Measurements from ENCODE around the gene ADD1. TPM values are rescaled to one million over a fixed set of nuclear protein-coding genes. Genes with fewer than 3 reads are reported as not detected.

ADD1 gene
- total RNA-seq, 2 donors from 2014 or later: 220 to 254 TPM

DNA sequence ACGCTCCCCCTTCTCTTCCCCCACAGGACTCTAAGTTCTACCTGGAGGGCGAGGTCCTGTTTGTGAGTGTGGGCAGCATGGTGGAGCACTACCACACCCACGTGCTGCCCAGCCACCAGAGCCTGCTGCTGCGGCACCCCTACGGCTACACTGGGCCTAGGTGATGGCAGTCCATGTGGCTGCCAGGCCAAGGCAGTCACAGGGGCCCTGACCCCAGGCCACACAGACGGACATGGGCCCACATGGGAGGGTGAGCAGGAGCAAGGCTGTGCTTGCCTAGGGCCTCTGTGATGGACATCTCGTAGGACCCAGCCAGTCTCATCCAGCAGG, 10.0 kb upstream of the ADD1 start:
- Mint-ChIP-seq H3K9me3 (no peaks in the 10 kb centered on the region), H3K36me3 (ENCODE audit: low read depth) (peaks cover 48% of the 10 kb centered on the region), H3K4me3 (no peak overlapping the region), H3K27me3 (no peaks in the 10 kb centered on the region), H3K4me1 (peaks cover 12% of the 10 kb centered on the region), H3K27ac (no peak overlapping the region)
- no peak for ATAC-seq (replicated peaks)

DNA sequence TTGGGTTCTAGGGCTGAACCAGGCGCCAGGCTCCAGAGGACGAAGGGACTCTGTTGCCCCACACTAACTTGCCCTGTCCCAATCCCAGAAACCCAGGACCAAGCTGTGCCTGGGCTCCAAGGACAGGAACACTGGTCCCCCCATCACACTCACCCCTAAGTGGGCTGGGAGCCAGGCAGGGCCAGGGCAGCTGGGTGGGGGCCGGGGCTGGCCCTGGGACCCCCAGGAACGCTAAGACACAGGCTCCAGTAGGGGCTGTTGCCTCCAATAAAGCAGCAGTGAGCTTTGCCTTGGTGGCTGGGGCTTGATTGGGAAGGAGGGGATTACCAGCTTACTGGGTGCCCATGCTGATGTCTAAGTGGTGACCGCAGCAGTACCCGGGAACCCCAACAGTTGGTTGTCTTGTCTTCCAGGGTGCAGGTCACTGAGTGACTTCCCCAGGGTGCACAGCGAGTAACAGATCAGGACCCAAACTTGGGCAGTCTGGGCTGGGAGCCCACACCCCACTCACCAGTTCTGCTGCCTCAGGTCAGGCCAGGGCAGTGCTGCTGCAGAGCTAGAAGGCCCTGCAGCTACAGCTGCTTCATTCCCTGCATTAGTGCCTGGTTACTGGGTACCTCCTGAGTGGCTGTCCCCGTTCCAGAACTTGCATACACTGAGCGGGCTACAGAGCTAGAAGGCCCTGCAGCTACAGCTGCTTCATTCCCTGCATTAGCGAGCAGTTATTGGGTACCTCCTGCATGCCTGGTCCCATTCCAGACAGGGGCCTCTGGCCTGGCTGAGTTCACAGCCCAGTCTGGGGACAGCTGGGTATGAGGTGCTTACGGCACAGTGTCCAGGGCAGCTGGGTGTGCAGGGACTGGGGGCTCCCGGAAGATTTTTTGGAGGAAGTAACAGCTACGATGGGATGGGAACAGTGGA, 9.4 kb upstream of the ADD1 start:
- H3K4me1 Mint-ChIP-seq: peaks cover 12% of the 10 kb centered on the region
- H3K9me3 Mint-ChIP-seq: no peaks in the 10 kb centered on the region
- peaks cover 42% of the 10 kb centered on the region for H3K36me3 Mint-ChIP-seq (ENCODE audit: low read depth)
- H3K27ac Mint-ChIP-seq: peak overlapping the region; percentile 74
- no peak overlapping the region for H3K4me3 Mint-ChIP-seq
- no peak for ATAC-seq (replicated peaks)
- no peaks in the 10 kb centered on the region for H3K27me3 Mint-ChIP-seq

DNA sequence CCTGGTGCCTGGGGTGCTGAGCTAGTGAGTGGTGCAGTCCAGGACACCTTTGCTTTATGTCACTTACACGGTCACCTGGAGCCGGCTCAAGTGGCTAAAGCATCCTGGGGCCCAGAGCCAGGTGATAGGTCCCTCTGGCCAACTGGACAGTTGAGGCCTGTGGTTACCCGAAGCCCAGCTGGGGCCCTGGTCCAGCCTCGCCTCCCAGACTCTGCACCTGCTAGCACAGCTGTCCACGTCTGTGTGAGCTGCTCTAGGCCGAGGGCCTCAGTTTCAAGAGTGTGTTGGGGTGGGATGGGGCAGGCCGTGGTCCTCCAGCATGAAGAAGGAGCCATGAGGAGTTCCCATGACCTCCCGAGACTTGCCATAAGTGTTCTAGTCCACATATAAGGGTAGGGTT, 7.7 kb upstream of the ADD1 start:
- no peak overlapping the region for H3K4me3 Mint-ChIP-seq
- peaks cover 26% of the 10 kb centered on the region for H3K36me3 Mint-ChIP-seq (ENCODE audit: low read depth)
- ATAC-seq (replicated peaks): no peak
- H3K27ac Mint-ChIP-seq: no peak overlapping the region
- no peaks in the 10 kb centered on the region for H3K27me3 Mint-ChIP-seq
- H3K9me3 Mint-ChIP-seq: peaks cover 4% of the 10 kb centered on the region
- H3K4me1 Mint-ChIP-seq: peaks cover 12% of the 10 kb centered on the region

- H3K27ac Mint-ChIP-seq: peak overlapping the region; percentile 90
- H3K9me3 Mint-ChIP-seq: peaks cover 4% of the 10 kb centered on the region
- peaks cover 12% of the 10 kb centered on the region for H3K4me1 Mint-ChIP-seq
- H3K27me3 Mint-ChIP-seq: no peaks in the 10 kb centered on the region
- ATAC-seq (replicated peaks): no peak
- peak overlapping the region; percentile 83 for H3K4me3 Mint-ChIP-seq
- peaks cover 26% of the 10 kb centered on the region for H3K36me3 Mint-ChIP-seq (ENCODE audit: low read depth)
These were observed 7.2 kb upstream of the ADD1 start for GRCh38 chr4:2836391-2836859.

GRCh38 chr4:2837110-2837903, 6.3 kb upstream of the ADD1 start:
- H3K4me1 Mint-ChIP-seq: peaks cover 12% of the 10 kb centered on the region
- H3K36me3 Mint-ChIP-seq (ENCODE audit: low read depth): peaks cover 19% of the 10 kb centered on the region
- peaks cover 4% of the 10 kb centered on the region for H3K9me3 Mint-ChIP-seq
- ATAC-seq (replicated peaks): peak; percentile 10
- no peaks in the 10 kb centered on the region for H3K27me3 Mint-ChIP-seq
- peak overlapping the region; percentile 83 for H3K4me3 Mint-ChIP-seq
- H3K27ac Mint-ChIP-seq: peak overlapping the region; percentile 90

GRCh38 chr4:2837904-2838496, 5.6 kb upstream of the ADD1 start:
- H3K4me3 Mint-ChIP-seq: peak overlapping the region; percentile 83
- no peaks in the 10 kb centered on the region for H3K27me3 Mint-ChIP-seq
- ATAC-seq (replicated peaks): peak; percentile 85
- peak overlapping the region; percentile 90 for H3K27ac Mint-ChIP-seq
- peaks cover 4% of the 10 kb centered on the region for H3K9me3 Mint-ChIP-seq
- peaks cover 13% of the 10 kb centered on the region for H3K36me3 Mint-ChIP-seq (ENCODE audit: low read depth)
- peaks cover 12% of the 10 kb centered on the region for H3K4me1 Mint-ChIP-seq

DNA sequence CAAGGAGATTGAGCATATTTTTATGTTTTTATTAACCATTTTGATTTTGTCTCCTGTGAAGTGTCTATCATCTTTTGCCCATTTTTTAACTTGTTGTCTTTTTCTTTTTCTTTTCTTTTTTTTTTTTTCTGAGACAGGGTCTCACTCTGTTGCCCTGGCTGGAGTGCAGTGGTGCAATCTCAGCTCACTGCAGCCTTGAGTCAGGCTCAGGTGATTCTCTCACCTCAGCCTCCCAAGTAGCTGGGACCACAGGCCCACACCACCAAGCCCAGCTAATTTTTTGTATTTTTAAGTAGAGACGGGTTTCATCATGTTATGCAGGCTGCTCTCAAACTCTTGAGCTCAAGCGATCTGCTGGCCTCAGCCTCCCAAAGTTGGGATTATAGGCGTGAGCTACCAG, 4.6 kb upstream of the ADD1 start:
- Mint-ChIP-seq H3K27me3 (no peaks in the 10 kb centered on the region), H3K9me3 (peaks cover 4% of the 10 kb centered on the region), H3K4me3 (peak overlapping the region; percentile 83), H3K27ac (peak overlapping the region; percentile 90), H3K4me1 (peaks cover 12% of the 10 kb centered on the region), H3K36me3 (ENCODE audit: low read depth) (peaks cover 4% of the 10 kb centered on the region)
- ATAC-seq (replicated peaks): no peak

GRCh38 chr4:2842687-2843262, 869 bp upstream of the ADD1 start:
- H3K27me3 Mint-ChIP-seq: no peaks in the 10 kb centered on the region
- no peak for ATAC-seq (replicated peaks)
- peak overlapping the region; percentile 95 for H3K4me3 Mint-ChIP-seq
- H3K27ac Mint-ChIP-seq: peak overlapping the region; percentile 94
- H3K36me3 Mint-ChIP-seq (ENCODE audit: low read depth): peaks cover 33% of the 10 kb centered on the region
- peaks cover 36% of the 10 kb centered on the region for H3K4me1 Mint-ChIP-seq
- peaks cover 4% of the 10 kb centered on the region for H3K9me3 Mint-ChIP-seq

DNA sequence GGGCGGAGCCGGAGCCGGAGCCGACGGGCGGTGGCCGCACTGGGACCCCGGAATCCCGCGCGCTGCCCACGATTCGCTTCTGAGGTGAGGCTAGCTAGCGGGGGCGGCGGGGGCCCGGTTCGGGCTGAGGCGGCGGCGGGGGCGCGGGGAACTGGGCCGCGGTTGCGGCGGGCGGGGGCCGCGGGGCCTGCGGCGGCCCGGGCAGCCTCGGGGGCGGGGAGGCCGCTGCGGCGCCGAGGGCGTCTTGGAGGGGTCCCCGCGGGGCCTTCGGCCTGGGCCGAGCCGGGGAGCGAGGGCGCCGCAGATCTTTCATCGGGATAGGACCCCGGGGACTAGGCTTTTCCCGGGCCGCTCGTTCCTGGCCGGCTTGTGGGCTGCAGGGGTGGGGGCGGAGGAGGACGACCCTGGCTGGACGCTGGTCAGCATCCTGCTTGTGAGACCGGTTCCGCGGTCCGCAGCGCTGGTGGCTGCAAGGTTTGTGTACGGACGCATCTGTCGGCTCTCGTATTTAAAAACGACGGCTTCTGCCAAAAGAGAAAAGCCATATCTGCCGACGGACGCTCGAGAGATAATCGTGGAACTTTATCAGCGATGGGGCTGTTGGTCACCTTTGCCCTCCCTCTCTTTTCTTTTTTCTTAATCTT, 419 bp downstream of the ADD1 start:
- Mint-ChIP-seq H3K36me3 (ENCODE audit: low read depth) (peaks cover 29% of the 10 kb centered on the region), H3K27ac (peak overlapping the region; percentile 94), H3K4me3 (peak overlapping the region; percentile 95), H3K27me3 (no peaks in the 10 kb centered on the region), H3K9me3 (peaks cover 4% of the 10 kb centered on the region), H3K4me1 (peaks cover 30% of the 10 kb centered on the region)
- ATAC-seq (replicated peaks): peak; percentile 23

GRCh38 chr4:2846172-2846571, 2.5 kb downstream of the ADD1 start:
- Mint-ChIP-seq H3K27ac (peak overlapping the region; percentile 94), H3K4me1 (peaks cover 46% of the 10 kb centered on the region), H3K36me3 (ENCODE audit: low read depth) (peaks cover 29% of the 10 kb centered on the region), H3K4me3 (peak overlapping the region; percentile 95), H3K9me3 (no peaks in the 10 kb centered on the region), H3K27me3 (no peaks in the 10 kb centered on the region)
- ATAC-seq (replicated peaks): peak; percentile 38

- H3K9me3 Mint-ChIP-seq: no peaks in the 10 kb centered on the region
- H3K27ac Mint-ChIP-seq: peak overlapping the region; percentile 21
- no peaks in the 10 kb centered on the region for H3K27me3 Mint-ChIP-seq
- ATAC-seq (replicated peaks): no peak
- peak overlapping the region; percentile 28 for H3K4me3 Mint-ChIP-seq
- H3K36me3 Mint-ChIP-seq (ENCODE audit: low read depth): peaks cover 30% of the 10 kb centered on the region
- H3K4me1 Mint-ChIP-seq: peaks cover 48% of the 10 kb centered on the region
These were observed 3.7 kb downstream of the ADD1 start for GRCh38 chr4:2847302-2847871.

DNA sequence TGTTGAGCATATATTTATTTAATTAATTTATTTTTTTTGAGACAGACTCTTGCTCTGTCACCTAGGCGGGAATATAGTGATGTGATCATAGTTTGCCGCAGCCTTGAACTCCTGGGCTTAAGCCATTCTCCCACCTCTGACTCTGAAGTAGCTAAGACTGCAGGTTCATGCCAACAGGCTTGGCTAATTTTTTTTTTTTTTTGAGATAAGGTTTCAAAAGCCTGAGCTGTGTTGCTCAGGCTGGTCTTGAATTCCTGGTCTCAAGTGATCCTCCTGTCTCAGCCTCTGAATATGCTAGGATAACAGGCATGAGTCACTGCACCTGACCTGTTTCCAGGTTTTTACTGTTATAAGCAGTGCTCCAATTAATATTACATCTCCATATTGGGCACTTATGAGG, 4.8 kb downstream of the ADD1 start:
- ATAC-seq (replicated peaks): no peak
- H3K36me3 Mint-ChIP-seq (ENCODE audit: low read depth): peaks cover 38% of the 10 kb centered on the region
- no peak overlapping the region for H3K4me3 Mint-ChIP-seq
- no peaks in the 10 kb centered on the region for H3K9me3 Mint-ChIP-seq
- no peaks in the 10 kb centered on the region for H3K27me3 Mint-ChIP-seq
- H3K4me1 Mint-ChIP-seq: peaks cover 48% of the 10 kb centered on the region
- no peak overlapping the region for H3K27ac Mint-ChIP-seq

- H3K36me3 Mint-ChIP-seq (ENCODE audit: low read depth): peaks cover 45% of the 10 kb centered on the region
- H3K4me3 Mint-ChIP-seq: peak overlapping the region; percentile 30
- H3K27ac Mint-ChIP-seq: peak overlapping the region; percentile 68
- H3K9me3 Mint-ChIP-seq: no peaks in the 10 kb centered on the region
- peaks cover 47% of the 10 kb centered on the region for H3K4me1 Mint-ChIP-seq
- no peaks in the 10 kb centered on the region for H3K27me3 Mint-ChIP-seq
- ATAC-seq (replicated peaks): no peak
These were observed 5.9 kb downstream of the ADD1 start for GRCh38 chr4:2849267-2850152.
